GM19455 (cell line): ENCODE data around the gene TRMT6.

ENCODE experiments used
- ATAC-seq: cut with Tn5 transposase; IDR thresholded peaks from one replicate; pipeline ENCODE4 v1.9.1; 2021; ENCODE audit not compliant: unreplicated experiment

The TRMT6 gene

DNA sequence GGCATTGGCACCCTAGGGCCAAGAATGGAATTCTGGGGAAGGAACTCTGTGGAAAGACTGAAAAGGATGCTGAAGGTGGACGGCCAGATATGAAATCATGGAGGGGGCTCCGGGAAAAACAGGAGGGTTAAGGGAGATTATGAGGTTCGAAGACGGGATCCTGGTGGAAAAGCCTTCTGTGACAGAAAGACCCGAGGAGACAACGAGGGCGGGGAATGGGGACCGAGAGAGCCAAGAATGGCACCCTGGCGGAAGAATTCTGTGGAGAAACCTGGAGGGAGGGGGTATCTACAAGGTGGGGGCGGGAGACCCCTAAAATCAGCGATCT, 426 bp downstream of the TRMT6 start:
- ATAC-seq = no peak

DNA sequence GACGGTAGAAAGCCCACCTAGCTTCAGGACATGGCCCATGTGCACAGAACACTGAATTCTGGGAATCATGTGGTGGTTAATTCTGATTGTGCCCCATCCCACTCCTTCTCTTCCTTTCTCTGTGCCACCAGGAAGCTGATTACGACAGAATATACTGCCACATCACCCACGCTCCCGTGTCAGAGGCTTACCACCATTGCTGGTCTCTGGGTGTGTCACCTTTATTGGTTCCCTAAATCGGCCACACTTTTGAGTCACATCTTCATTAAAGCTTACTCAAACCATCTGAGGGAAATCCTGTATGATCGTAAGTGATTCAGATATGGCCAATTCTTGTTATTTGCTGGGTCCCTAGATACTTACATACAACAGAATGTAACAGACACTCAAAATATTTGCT, 3.1 kb downstream of the TRMT6 start:
- no peak for ATAC-seq

- ATAC-seq = no peak
Measured at GRCh38 chr20:5945963-5946362, 4.4 kb downstream of the TRMT6 start.

- no peak for ATAC-seq
Measured at GRCh38 chr20:5938456-5939029, 11.8 kb downstream of the TRMT6 start.

- ATAC-seq = no peak
Measured at GRCh38 chr20:5936238-5936637, 14.1 kb downstream of the TRMT6 start.

- no peak for ATAC-seq
Measured at GRCh38 chr20:5935384-5935783, 14.9 kb downstream of the TRMT6 start.

DNA sequence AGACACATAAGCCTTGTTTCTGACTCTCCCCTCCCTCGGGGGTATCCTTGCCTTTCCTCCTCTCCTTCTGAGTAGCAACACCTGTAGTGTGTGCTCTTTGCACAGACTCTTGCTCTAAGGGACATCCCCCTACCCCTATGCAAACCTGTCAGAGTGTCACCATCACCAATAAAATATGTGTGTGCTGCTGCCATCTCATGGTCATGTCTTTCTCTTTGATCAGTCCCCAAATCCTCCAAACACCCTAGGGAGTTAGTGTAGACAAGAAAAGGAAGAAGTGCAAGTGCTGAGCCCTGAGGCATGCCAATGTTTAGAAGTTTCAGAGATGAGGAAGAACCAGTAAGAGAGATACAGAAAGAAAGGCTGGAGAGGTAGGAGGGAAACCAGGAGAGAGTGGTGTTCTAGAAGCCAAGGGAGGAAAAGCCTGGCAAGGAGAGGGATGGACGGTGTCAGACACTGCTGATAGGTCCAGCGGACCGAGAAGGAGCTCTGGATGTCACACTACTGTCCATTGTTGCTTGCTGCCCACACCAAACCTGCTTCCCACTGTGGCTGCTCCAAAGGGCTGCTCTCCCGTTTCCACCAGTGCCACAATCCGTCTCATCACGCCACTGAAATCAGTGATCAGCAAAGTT, 16.4 kb downstream of the TRMT6 start:
- ATAC-seq = no peak

- ATAC-seq = no peak
Measured at GRCh38 chr20:5932796-5933195, 17.5 kb downstream of the TRMT6 start.

- ATAC-seq = no peak
Measured at GRCh38 chr20:5931411-5931810, 18.9 kb downstream of the TRMT6 start.

- no peak for ATAC-seq
Measured at GRCh38 chr20:5928836-5929715, 21.3 kb downstream of the TRMT6 start.

- no peak for ATAC-seq
Measured at GRCh38 chr20:5927749-5928462, 22.4 kb downstream of the TRMT6 start.

DNA sequence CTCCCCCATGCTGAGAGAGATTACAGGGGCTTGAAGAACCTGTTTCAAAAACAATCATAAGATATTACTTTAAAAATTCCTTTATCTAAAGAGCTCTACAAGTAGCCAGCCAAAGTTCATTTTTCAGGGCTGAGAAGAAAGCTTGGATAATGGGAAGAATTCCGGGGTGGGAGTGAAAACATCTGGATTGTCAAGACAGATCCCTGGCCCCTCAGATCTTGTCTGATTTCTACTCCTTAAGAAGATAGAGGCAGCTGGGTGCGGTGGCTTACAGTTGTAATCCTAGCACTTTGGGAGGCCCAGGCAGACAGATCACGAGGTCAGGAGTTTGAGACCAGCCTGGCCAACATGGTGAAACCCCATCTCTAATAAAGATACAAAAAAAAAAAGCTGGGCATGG, 24.8 kb downstream of the TRMT6 start:
- no peak for ATAC-seq

GRCh38 chr20:5923493-5923892, 26.8 kb downstream of the TRMT6 start:
- no peak for ATAC-seq

- no peak for ATAC-seq
Measured at GRCh38 chr20:5920581-5920980, 29.8 kb downstream of the TRMT6 start.

GRCh38 chr20:5919626-5920544, 30.4 kb downstream of the TRMT6 start:
- ATAC-seq = no peak

DNA sequence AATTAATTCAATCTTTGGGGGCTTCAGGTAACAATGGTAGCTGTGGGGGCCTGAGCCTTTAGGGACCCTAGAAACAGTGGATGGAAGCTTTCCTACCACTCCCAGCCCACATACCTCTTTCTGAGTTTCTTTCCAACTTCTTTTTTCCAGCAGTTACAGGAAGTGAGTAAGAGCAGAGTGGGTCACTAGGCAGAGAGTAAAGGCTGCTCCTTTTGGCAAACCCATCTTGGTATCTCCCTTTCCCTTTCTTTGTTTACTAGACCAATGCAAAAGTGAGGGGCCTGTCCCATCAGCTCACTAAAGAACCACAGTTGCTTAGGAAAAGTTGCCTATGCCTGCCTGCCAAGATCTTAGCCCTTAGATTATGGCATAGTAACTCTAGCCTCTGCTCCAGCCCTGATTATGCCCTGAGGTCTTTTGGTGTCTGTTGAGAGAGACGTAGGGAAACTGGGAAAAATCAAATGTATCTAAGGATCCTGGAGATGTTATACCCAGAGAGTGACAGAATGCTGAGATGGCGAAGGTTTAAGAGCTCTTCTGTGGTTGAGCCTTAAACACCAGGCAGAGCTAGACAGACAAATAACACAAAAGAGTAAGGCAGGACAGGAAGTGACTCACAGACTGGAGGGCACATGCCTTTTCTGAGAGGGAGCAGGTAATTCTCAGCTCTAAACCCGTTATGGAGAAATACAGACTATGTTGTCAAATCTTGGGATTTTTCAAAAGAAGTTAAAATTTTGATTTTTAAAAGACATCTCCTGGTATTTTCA, 31.3 kb downstream of the TRMT6 start:
- no peak for ATAC-seq

- no peak for ATAC-seq
Measured at GRCh38 chr20:5914859-5915258, 35.5 kb downstream of the TRMT6 start.

DNA sequence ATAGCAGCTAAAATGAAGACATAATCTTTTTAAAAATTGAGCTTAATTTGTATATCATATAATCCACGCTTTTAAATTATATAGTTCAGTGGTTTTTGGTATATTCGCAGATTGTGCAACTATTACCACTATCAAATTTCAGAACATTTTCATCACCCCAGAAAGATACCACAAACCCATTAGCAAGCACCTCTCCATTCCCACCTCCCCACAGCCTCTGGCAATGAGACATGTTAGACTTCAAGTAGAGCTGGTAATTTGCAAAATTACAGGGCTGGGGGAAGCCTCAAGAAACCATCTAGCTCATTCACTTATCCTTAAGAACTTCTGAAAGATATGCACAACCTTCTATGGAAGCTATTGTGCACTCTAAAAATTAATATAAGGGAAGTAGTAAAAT, 37.2 kb downstream of the TRMT6 start:
- no peak for ATAC-seq

GRCh38 chr20:5910186-5910585, 40.1 kb downstream of the TRMT6 start:
- ATAC-seq = no peak

DNA sequence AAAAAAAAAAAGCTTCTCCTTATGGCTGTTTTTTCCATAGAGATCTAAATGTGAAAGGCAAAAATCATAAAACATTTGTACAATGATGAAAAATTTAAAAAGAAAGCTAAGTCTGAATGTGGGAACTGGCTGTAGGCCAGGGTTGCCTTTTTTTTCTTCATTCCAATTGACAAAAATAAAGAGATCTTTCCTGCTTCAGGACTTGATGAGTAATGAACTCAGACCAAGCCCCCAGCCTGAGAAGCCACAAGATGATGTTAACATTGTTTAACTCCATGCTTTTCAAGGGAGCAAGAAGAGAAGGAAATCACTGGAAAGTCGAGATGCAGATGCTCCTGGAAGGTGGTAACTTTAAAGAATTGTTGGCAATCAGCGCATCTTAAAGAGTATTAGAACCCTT, 41.4 kb downstream of the TRMT6 start:
- ATAC-seq = no peak
